ENCODE measurements around the gene TANGO6. TPM values are rescaled to one million over a fixed set of nuclear protein-coding genes. Genes with fewer than 3 reads are reported as not detected.
A peak's percentile ranks its signal among the peaks of the same experiment; 100 is the strongest.

The TANGO6 gene
- total RNA-seq, 1 donor: 38.0 TPM

- Histone ChIP-seq H3K36me3 (ENCODE audit: insufficient read depth, low read length) (no peaks in the 10 kb centered on the region), H3K4me3 (ENCODE audit: insufficient read depth, low read length) (no peak overlapping the region), H3K4me1 (ENCODE audit: insufficient read depth, low read length) (peaks cover 10% of the 10 kb centered on the region), H4K20me1 (ENCODE audit: insufficient read depth, low read length) (no peaks in the 10 kb centered on the region), H3K79me2 (ENCODE audit: insufficient read depth, low read length) (no peaks in the 10 kb centered on the region), H3K27me3 (ENCODE audit: insufficient read depth, low read length) (no peaks in the 10 kb centered on the region), H2AFZ (ENCODE audit: low read length) (no peak overlapping the region), H3K27ac (ENCODE audit: low read depth, low read length) (no peak overlapping the region), H3K9me3 (ENCODE audit: low read depth, low read length) (no peaks in the 10 kb centered on the region), H3K4me2 (ENCODE audit: insufficient read depth, low read length) (no peak overlapping the region)
- DNase-seq (ENCODE audit: insufficient read length, low spot score, missing footprints): no peak
- TF ChIP-seq CTCF (IDR thresholded peaks at IDR 0.05; ENCODE audit: extremely low read depth, low read depth, low read length): no peak
Measured at GRCh38 chr16:68900009-68900408, 56.7 kb downstream of the TANGO6 start.

- Histone ChIP-seq H3K4me3 (ENCODE audit: insufficient read depth, low read length) (no peak overlapping the region), H3K4me2 (ENCODE audit: insufficient read depth, low read length) (peak overlapping the region; percentile 35), H3K36me3 (ENCODE audit: insufficient read depth, low read length) (no peaks in the 10 kb centered on the region), H3K27ac (ENCODE audit: low read depth, low read length) (no peak overlapping the region), H2AFZ (ENCODE audit: low read length) (no peak overlapping the region), H3K9me3 (ENCODE audit: low read depth, low read length) (no peaks in the 10 kb centered on the region), H3K4me1 (ENCODE audit: insufficient read depth, low read length) (peaks cover 10% of the 10 kb centered on the region), H3K27me3 (ENCODE audit: insufficient read depth, low read length) (no peaks in the 10 kb centered on the region), H4K20me1 (ENCODE audit: insufficient read depth, low read length) (no peaks in the 10 kb centered on the region), H3K79me2 (ENCODE audit: insufficient read depth, low read length) (no peaks in the 10 kb centered on the region)
- DNase-seq (ENCODE audit: insufficient read length, low spot score, missing footprints): peak; percentile 72
- TF ChIP-seq CTCF (IDR thresholded peaks at IDR 0.05; ENCODE audit: extremely low read depth, low read depth, low read length): peak; percentile 84
Measured at GRCh38 chr16:68902003-68902968, 59.0 kb downstream of the TANGO6 start.

GRCh38 chr16:68902969-68903345 is 59.6 kb downstream of the TANGO6 start:
- Histone ChIP-seq H3K27ac (ENCODE audit: low read depth, low read length) (no peak overlapping the region), H3K4me2 (ENCODE audit: insufficient read depth, low read length) (no peak overlapping the region), H4K20me1 (ENCODE audit: insufficient read depth, low read length) (no peaks in the 10 kb centered on the region), H3K9me3 (ENCODE audit: low read depth, low read length) (no peaks in the 10 kb centered on the region), H3K27me3 (ENCODE audit: insufficient read depth, low read length) (no peaks in the 10 kb centered on the region), H3K36me3 (ENCODE audit: insufficient read depth, low read length) (no peaks in the 10 kb centered on the region), H3K79me2 (ENCODE audit: insufficient read depth, low read length) (no peaks in the 10 kb centered on the region), H3K4me3 (ENCODE audit: insufficient read depth, low read length) (no peak overlapping the region), H3K4me1 (ENCODE audit: insufficient read depth, low read length) (peaks cover 10% of the 10 kb centered on the region), H2AFZ (ENCODE audit: low read length) (no peak overlapping the region)
- TF ChIP-seq CTCF (IDR thresholded peaks at IDR 0.05; ENCODE audit: extremely low read depth, low read depth, low read length): no peak
- DNase-seq (ENCODE audit: insufficient read length, low spot score, missing footprints): no peak

GRCh38 chr16:68907297-68907696 is 64.0 kb downstream of the TANGO6 start:
- H2AFZ ChIP-seq (ENCODE audit: low read length): no peak overlapping the region
- no peak overlapping the region for H3K4me3 ChIP-seq (ENCODE audit: insufficient read depth, low read length)
- TF ChIP-seq CTCF (IDR thresholded peaks at IDR 0.05; ENCODE audit: extremely low read depth, low read depth, low read length): no peak
- H3K9me3 ChIP-seq (ENCODE audit: low read depth, low read length): no peaks in the 10 kb centered on the region
- no peak overlapping the region for H3K4me2 ChIP-seq (ENCODE audit: insufficient read depth, low read length)
- DNase-seq (ENCODE audit: insufficient read length, low spot score, missing footprints): no peak
- H3K4me1 ChIP-seq (ENCODE audit: insufficient read depth, low read length): peaks cover 3% of the 10 kb centered on the region
- peaks cover 11% of the 10 kb centered on the region for H3K36me3 ChIP-seq (ENCODE audit: insufficient read depth, low read length)
- no peaks in the 10 kb centered on the region for H3K27me3 ChIP-seq (ENCODE audit: insufficient read depth, low read length)
- H4K20me1 ChIP-seq (ENCODE audit: insufficient read depth, low read length): no peaks in the 10 kb centered on the region
- no peak overlapping the region for H3K27ac ChIP-seq (ENCODE audit: low read depth, low read length)
- H3K79me2 ChIP-seq (ENCODE audit: insufficient read depth, low read length): no peaks in the 10 kb centered on the region

Measured in osteoblast (primary cell).